ENCODE results near the gene THOP1. TPM values are rescaled to one million over a fixed set of nuclear protein-coding genes. Genes with fewer than 3 reads are reported as not detected.
"Not testable (repeated sequence)": the region's sequence is repeated elsewhere in the genome, so short reads cannot be mapped to it uniquely, and the experiment has no call there.

The THOP1 gene
- total and polyA plus RNA-seq, 2 donors from 2014 or later, result 36.8 to 42.9 TPM

DNA sequence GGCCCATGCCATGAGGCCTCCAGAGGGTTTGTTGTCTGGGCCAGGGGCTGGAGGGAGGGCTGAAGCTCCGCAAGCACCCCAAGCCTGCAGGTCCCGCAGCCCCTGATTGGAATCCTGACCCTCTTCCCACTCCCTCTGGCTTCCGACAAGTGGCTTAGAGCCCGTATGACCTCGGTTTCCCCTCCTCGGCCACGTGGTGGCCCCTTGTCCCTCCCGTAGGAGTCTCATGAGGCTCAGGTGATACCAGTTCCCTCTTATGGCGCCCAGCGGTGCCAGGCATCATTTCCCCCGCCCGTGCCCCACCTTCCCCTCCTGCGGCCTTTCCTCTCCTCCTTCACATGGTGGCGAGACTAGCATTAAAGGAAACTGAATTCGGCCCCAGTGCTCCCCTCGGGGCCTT is 6.1 kb downstream of the THOP1 start:
- intact Hi-C loops (cut with DNase I), result no loop called here
- no peaks in the 10 kb centered on the region for H3K4me1 ChIP-seq (ENCODE audit: control insufficient read depth in 2 of 3, insufficient read depth in 2 of 3, low read depth in 1 of 3, low read length in 3 of 3)
- no peak overlapping the region for H3K9ac ChIP-seq (ENCODE audit: low read length in 3 of 3)
- no peak overlapping the region for H3K27ac ChIP-seq (ENCODE audit: low read depth in 2 of 2, low read length in 2 of 2)
- no peaks in the 10 kb centered on the region for H3K27me3 ChIP-seq (ENCODE audit: control insufficient read depth, insufficient read depth, low read length)
- TF ChIP-seq CTCF (IDR thresholded peaks at IDR 0.05; ENCODE audit: borderline replicate concordance, extremely low read depth, insufficient read depth), result no peak
- H3K9me3 ChIP-seq (ENCODE audit: control insufficient read depth in 2 of 3, insufficient read depth in 1 of 3, low read length in 3 of 3), result no peaks in the 10 kb centered on the region
- H3K4me3 ChIP-seq (ENCODE audit: low read length in 3 of 3), result no peak overlapping the region
- FAIRE-seq (no peak), DNase-seq (no peak)
- H3K36me3 ChIP-seq (ENCODE audit: control insufficient read depth in 2 of 3, insufficient read depth in 3 of 3, low read length in 3 of 3), result peaks cover 0 to 3% (median 0%) of the 10 kb centered on the region in 3 donors

DNA sequence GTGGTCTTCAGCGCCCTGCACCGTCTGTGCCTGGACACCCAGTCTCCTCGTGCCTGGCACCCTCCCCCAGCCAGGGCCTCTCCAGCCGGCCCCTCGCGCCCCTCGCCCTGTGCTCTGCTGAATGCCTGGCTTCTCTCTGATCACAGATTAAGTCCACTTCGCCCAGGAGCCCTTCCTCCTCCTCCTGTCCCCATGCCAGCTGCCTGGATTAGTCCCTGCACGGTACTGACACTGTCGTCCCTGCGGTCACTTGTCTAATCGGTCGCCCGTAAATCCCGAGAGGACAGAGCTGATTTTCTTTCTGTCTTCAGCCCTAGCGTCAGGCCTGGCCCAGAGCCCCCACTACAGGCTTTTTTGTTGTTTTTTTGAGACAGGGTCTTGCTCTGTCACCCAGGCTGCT is 6.6 kb downstream of the THOP1 start:
- TF ChIP-seq CTCF (IDR thresholded peaks at IDR 0.05; ENCODE audit: borderline replicate concordance, extremely low read depth, insufficient read depth), result no peak
- no peak overlapping the region for H3K9ac ChIP-seq (ENCODE audit: low read length in 3 of 3)
- H3K9me3 ChIP-seq (ENCODE audit: control insufficient read depth in 2 of 3, insufficient read depth in 1 of 3, low read length in 3 of 3), result no peaks in the 10 kb centered on the region
- DNase-seq (no peak), FAIRE-seq (no peak)
- no peak overlapping the region for H3K27ac ChIP-seq (ENCODE audit: low read depth in 2 of 2, low read length in 2 of 2)
- intact Hi-C loops (cut with DNase I), result no loop called here
- no peaks in the 10 kb centered on the region for H3K27me3 ChIP-seq (ENCODE audit: control insufficient read depth, insufficient read depth, low read length)
- H3K4me1 ChIP-seq (ENCODE audit: control insufficient read depth in 2 of 3, insufficient read depth in 2 of 3, low read depth in 1 of 3, low read length in 3 of 3), result no peaks in the 10 kb centered on the region
- no peak overlapping the region for H3K4me3 ChIP-seq (ENCODE audit: low read length in 3 of 3)
- peaks cover 0 to 3% (median 0%) of the 10 kb centered on the region in 3 donors for H3K36me3 ChIP-seq (ENCODE audit: control insufficient read depth in 2 of 3, insufficient read depth in 3 of 3, low read length in 3 of 3)

DNA sequence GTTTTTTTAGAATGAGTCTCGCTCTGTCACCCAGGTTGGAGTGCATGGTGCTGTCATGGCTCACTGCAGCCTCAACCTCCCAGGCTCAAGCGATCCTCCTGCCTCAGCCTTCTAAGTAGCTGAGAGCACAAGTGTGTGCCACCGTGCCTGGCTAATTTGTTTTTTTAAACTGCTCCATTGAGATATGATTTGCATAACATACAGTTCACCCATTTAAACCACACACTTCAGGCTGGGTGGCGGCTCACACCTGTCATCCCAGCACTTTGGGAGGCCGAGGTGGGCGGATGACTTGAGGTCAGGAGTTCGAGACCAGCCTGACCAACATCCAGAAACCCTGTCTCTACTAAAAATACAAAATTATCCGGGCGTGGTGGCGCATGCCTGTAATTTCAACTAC is 7.4 kb downstream of the THOP1 start:
- H3K27ac ChIP-seq (ENCODE audit: low read depth in 2 of 2, low read length in 2 of 2); DNase-seq; H3K4me1 ChIP-seq (ENCODE audit: control insufficient read depth in 2 of 3, insufficient read depth in 2 of 3, low read depth in 1 of 3, low read length in 3 of 3); H3K9me3 ChIP-seq (ENCODE audit: control insufficient read depth in 2 of 3, insufficient read depth in 1 of 3, low read length in 3 of 3); H3K36me3 ChIP-seq (ENCODE audit: control insufficient read depth in 2 of 3, insufficient read depth in 3 of 3, low read length in 3 of 3); H3K9ac ChIP-seq (ENCODE audit: low read length in 3 of 3); H3K27me3 ChIP-seq (ENCODE audit: control insufficient read depth, insufficient read depth, low read length); intact Hi-C loops (cut with DNase I); H3K4me3 ChIP-seq (ENCODE audit: low read length in 3 of 3); FAIRE-seq: not testable (repeated sequence)

DNA sequence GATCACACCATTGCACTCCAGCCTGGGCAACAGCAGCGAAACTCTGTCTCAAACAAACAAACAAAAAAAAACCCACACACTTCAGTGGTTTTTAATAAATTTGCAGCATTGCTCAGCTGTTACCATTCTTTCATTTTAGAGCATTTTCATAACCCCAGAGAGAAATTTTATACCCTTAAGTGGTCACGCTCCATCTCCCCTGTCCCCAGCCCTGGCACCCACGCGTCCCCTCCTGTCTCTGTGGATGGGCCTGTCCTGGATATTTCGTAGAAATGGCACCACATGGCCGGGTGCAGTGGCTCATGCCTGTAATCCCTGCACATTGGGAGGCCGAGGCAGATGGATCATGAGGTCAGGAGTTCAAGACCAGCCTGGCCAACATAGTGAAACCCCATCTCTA is 7.8 kb downstream of the THOP1 start:
- intact Hi-C loops (cut with DNase I), result no loop called here
- H3K27ac ChIP-seq (ENCODE audit: low read depth in 2 of 2, low read length in 2 of 2), result no peak overlapping the region
- no peak for TF ChIP-seq CTCF (IDR thresholded peaks at IDR 0.05; ENCODE audit: borderline replicate concordance, extremely low read depth, insufficient read depth)
- DNase-seq (no peak), FAIRE-seq (no peak)
- H3K4me3 ChIP-seq (ENCODE audit: low read length in 3 of 3), result no peak overlapping the region
- no peaks in the 10 kb centered on the region for H3K27me3 ChIP-seq (ENCODE audit: control insufficient read depth, insufficient read depth, low read length)
- H3K4me1 ChIP-seq (ENCODE audit: control insufficient read depth in 2 of 3, insufficient read depth in 2 of 3, low read depth in 1 of 3, low read length in 3 of 3), result no peaks in the 10 kb centered on the region
- peaks cover 0 to 3% (median 0%) of the 10 kb centered on the region in 3 donors for H3K36me3 ChIP-seq (ENCODE audit: control insufficient read depth in 2 of 3, insufficient read depth in 3 of 3, low read length in 3 of 3)
- H3K9me3 ChIP-seq (ENCODE audit: control insufficient read depth in 2 of 3, insufficient read depth in 1 of 3, low read length in 3 of 3), result no peaks in the 10 kb centered on the region
- no peak overlapping the region for H3K9ac ChIP-seq (ENCODE audit: low read length in 3 of 3)
